Upper lobe of right lung (tissue), 1 donor: ENCODE results near the gene SFXN4. TPM values are rescaled to one million over a fixed set of nuclear protein-coding genes. Genes with fewer than 3 reads are reported as not detected.

Source experiments
- ATAC-seq: fragments of 200-7000 bp; cut with Tn5 transposase; one replicate; pipeline ENCODE4 v1.9.1; 2020; ENCODE audit warnings: mild to moderate bottlenecking, moderate library complexity
- DNase-seq: peaks from one replicate; pipeline ENCODE4 v3.0.0-alpha.2; 2020
- H3K27ac ChIP-seq: fragments of 200-600 bp; one replicate; pipeline ENCODE4 v1.8.0; 2022
- H3K27me3 ChIP-seq: fragments of 200-600 bp; one replicate; pipeline ENCODE4 v1.8.0; 2022; ENCODE audit warnings: mild to moderate bottlenecking
- H3K36me3 ChIP-seq: fragments of 200-600 bp; one replicate; pipeline ENCODE4 v1.8.0; 2022
- H3K4me1 ChIP-seq: fragments of 200-600 bp; one replicate; pipeline ENCODE4 v1.8.0; 2022
- H3K4me3 ChIP-seq: fragments of 200-600 bp; one replicate; pipeline ENCODE4 v1.8.0; 2022; ENCODE audit warnings: mild to moderate bottlenecking
- H3K9me3 ChIP-seq: fragments of 200-600 bp; one replicate; pipeline ENCODE4 v1.8.0; 2022
- intact Hi-C: fragments of 100-400 bp; cut with DNase I; formaldehyde crosslinking; loops from one replicate; pipeline ENCODE4 v1.11.0; 2022
- total RNA-seq: library from RNA; stranded (reverse); fragmentation: NEBNext Ultra II Directional; extraction: Animal tissue kit (Norgen Biotek cat#: 25700); gene quantifications from one replicate; pipeline ENCODE4 v1.2.1, GENCODE V29; 2021
- TF ChIP-seq, protein P1 (sequence below): fragments of 200-600 bp; IDR thresholded peaks from one replicate; pipeline ENCODE4 v1.8.0; 2022; ENCODE audit warnings: antibody characterized with exemption
- donor health status: DM: no; HTN: yes; CAD: no; lungs with severe emphysema.

Gene SFXN4
- total RNA-seq, 1 donor from 2014 or later = 20.8 TPM

DNA sequence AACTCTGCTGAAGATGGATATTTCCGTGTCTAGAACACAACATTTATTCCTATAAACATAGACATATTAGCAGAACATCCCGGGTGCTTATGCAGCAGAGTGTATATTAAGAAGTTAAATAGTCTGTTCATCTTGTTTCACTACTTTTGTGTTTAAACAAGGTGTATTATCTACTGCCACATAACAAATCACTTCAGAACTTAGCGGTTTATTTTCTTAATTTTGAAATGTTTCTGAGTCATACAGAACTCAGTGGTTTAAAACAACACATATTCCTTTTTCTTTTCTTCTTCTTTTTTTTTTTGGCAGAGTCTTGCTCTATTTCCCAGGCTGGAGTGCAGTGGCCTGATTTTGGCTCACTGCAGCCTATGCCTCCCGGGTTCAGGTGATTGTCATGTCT lies 35.8 kb downstream of the SFXN4 start:
- H3K27me3 ChIP-seq = no peaks in the 10 kb centered on the region
- H3K9me3 ChIP-seq = no peaks in the 10 kb centered on the region
- peak overlapping the region; percentile 80 for H3K27ac ChIP-seq
- ATAC-seq = no peak
- TF ChIP-seq, protein P1, sequence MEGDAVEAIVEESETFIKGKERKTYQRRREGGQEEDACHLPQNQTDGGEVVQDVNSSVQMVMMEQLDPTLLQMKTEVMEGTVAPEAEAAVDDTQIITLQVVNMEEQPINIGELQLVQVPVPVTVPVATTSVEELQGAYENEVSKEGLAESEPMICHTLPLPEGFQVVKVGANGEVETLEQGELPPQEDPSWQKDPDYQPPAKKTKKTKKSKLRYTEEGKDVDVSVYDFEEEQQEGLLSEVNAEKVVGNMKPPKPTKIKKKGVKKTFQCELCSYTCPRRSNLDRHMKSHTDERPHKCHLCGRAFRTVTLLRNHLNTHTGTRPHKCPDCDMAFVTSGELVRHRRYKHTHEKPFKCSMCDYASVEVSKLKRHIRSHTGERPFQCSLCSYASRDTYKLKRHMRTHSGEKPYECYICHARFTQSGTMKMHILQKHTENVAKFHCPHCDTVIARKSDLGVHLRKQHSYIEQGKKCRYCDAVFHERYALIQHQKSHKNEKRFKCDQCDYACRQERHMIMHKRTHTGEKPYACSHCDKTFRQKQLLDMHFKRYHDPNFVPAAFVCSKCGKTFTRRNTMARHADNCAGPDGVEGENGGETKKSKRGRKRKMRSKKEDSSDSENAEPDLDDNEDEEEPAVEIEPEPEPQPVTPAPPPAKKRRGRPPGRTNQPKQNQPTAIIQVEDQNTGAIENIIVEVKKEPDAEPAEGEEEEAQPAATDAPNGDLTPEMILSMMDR = no peak
- peaks cover 45% of the 10 kb centered on the region for H3K36me3 ChIP-seq
- H3K4me1 ChIP-seq = peaks cover 15% of the 10 kb centered on the region
- DNase-seq = no peak
- H3K4me3 ChIP-seq = no peak overlapping the region
- intact Hi-C loops = no loop called here

DNA sequence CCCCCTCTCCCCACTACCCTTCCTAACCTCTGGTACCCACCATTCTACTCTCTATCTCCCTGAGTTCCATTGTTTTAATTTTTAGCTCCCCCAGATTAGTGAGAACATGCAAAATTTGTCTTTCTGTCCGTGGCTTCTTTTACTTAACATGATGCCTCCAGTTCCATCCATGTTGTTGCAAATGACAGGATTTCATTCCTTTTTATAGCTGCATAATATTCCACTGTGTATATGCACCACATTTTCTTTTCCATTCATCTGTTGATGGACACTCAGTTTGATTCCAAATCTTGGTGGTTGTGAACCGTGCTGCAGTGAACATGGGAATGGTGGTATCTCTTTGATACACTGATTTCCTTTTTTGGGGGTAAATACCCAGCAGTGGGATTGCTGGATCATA lies 39.6 kb downstream of the SFXN4 start:
- intact Hi-C loops = no loop called here
- H3K4me3 ChIP-seq = no peak overlapping the region
- no peaks in the 10 kb centered on the region for H3K9me3 ChIP-seq
- H3K36me3 ChIP-seq = peaks cover 67% of the 10 kb centered on the region
- ATAC-seq (no peak), DNase-seq (no peak)
- H3K27ac ChIP-seq = no peak overlapping the region
- peaks cover 2% of the 10 kb centered on the region for H3K4me1 ChIP-seq
- TF ChIP-seq, protein P1 = no peak
- no peaks in the 10 kb centered on the region for H3K27me3 ChIP-seq

DNA sequence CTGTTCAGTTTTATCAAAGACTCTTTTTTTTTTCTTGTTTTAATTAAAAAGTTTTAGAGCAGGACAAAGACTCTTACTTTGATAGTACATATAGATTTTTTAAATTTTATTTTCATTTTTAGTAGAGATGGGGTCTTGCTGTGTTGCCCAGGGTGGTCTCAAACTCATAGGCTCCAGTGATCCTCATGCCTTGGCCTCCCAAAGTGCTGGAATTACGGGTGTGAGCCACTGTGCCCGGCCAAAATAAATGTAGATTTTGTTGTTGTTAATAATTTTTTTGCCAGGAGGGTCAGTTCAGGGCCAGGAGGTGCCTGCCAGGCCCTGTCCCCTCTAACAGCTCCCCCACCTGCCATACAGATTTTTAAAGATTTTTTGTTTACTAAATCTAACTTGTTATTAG lies 44.6 kb downstream of the SFXN4 start:
- Histone ChIP-seq H3K27ac (no peak overlapping the region), H3K27me3 (no peaks in the 10 kb centered on the region), H3K9me3 (no peaks in the 10 kb centered on the region), H3K36me3 (peaks cover 90% of the 10 kb centered on the region), H3K4me3 (no peak overlapping the region), H3K4me1 (no peaks in the 10 kb centered on the region)
- TF ChIP-seq, protein P1 = no peak
- no peak for ATAC-seq
- intact Hi-C loops = no loop called here
- no peak for DNase-seq

DNA sequence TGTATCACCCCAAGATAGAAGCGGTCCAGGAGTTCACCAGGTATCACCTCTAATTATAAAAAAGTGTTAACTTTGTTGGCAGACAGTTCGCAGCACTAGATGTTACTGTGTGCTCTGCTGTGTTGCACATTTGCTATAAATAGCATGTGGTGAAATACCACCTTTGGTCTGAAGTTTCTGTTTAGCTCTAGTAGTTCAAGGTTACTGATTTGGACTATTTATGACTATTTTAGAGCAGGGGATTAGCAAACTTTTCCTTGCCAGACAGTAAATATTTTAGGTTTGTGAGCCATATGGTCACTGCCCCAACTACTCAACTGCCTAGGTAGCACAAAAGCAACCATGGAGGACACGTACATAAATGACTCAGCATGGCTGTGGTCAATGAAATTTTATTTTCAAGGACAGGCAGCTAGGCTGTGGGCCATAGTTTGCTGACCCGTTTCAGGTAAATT lies 45.1 kb downstream of the SFXN4 start:
- H3K4me3 ChIP-seq = no peak overlapping the region
- DNase-seq = no peak
- H3K27me3 ChIP-seq = no peaks in the 10 kb centered on the region
- no peaks in the 10 kb centered on the region for H3K4me1 ChIP-seq
- TF ChIP-seq, protein P1 = no peak
- intact Hi-C loops = no loop called here
- no peak for ATAC-seq
- peaks cover 86% of the 10 kb centered on the region for H3K36me3 ChIP-seq
- H3K9me3 ChIP-seq = no peaks in the 10 kb centered on the region
- H3K27ac ChIP-seq = no peak overlapping the region

DNA sequence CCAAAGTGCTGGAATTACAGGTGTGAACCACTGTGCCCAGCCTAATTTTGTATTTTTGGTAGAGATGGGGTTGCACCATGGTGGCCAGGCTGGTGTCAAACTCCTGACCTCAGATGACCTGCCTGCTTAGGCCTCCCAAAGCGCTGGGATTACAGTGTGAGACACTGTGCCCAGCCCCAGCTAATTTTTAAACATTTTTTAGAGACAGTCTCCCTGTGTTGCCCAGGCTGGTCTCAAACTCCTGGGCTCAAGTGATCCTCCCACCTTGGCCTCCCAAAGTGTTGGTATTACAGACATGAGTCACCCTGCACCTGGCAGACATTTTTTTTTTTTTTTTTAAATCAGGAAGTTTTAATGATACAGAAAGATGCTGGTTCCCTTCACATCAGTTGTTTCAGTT lies 46.1 kb downstream of the SFXN4 start:
- H3K9me3 ChIP-seq = no peaks in the 10 kb centered on the region
- ATAC-seq (no peak), DNase-seq (no peak)
- TF ChIP-seq, protein P1 = no peak
- H3K27ac ChIP-seq = no peak overlapping the region
- intact Hi-C loops = no loop called here
- peaks cover 83% of the 10 kb centered on the region for H3K36me3 ChIP-seq
- no peaks in the 10 kb centered on the region for H3K4me1 ChIP-seq
- H3K27me3 ChIP-seq = no peaks in the 10 kb centered on the region
- H3K4me3 ChIP-seq = no peak overlapping the region

DNA sequence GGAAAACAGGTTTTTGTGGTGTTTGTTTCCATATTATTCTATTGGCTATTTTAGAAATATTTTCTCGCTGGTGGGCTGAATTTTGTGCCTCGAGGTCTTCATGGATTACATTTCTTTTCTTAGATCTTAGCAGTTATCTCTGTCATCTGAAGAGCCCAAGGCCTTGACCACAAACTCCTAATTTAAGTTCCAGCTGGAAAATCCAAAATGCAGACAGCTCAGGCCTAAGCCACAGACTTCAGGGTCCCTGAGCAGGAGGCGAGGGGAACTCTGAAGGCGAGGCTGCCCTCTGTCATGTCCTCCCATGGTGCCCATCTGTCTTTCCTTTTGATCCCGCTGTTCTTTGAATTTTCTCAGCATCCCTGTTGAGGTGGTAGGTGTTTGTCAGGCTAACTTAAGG lies 47.3 kb downstream of the SFXN4 start:
- ATAC-seq (no peak), DNase-seq (no peak)
- Histone ChIP-seq H3K27ac (no peak overlapping the region), H3K36me3 (peaks cover 83% of the 10 kb centered on the region), H3K4me1 (no peaks in the 10 kb centered on the region), H3K27me3 (no peaks in the 10 kb centered on the region), H3K9me3 (no peaks in the 10 kb centered on the region), H3K4me3 (no peak overlapping the region)
- intact Hi-C loops = no loop called here
- TF ChIP-seq, protein P1 = no peak
